Limb (tissue), 2 donors: Measurements from ENCODE around the gene SYNGR1.

Experiments used
- DNase-seq, 2 donors: peaks; one replicate each; pipeline ENCODE4 v3.0.0-alpha.2; 2016; ENCODE audit errors: extremely low spot score in 2 of 2

The SYNGR1 gene

DNA sequence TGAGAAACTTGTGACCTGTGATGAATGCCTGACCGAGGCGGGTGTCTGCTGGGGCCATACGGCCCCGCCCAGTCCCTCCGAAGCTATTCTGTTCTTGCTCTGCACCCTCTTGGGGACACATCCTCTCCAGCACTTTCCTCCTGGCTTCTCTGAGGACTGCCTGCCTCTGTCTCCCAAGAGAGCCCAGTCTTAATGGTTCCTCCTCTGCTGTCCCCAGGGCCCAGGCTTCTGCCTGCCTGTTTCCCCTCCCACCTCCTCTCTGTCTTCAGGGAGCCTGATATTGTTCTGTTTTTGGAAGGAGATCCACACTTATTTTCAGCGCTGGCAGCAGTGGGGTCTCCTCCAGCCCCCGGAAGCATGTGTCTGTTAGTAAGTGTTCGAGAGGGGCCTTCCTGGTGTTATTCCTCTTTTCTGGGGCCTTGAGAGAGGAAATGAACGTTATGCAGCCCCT lies 18.7 kb downstream of the SYNGR1 start:
- DNase-seq: no peak

DNA sequence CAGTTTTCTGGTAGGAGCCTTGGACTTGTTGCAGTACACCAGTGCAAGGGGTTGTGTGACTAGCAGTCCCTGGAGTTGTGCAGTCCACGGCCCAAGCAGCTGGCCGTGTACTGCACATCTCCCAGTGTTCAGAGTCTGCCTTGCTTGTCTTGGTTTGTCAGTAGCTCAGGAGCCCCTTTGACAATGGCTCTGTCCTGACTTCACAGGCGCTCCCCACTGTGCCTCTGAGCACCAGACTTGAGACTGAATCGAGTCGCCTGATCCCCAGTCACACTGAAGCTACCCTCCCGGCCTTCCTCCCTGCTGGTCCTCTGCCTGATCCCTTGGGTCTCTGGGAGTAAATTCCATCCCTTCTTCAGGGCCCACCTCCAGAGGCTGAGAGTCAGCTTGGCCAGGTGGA lies 19.4 kb downstream of the SYNGR1 start:
- DNase-seq: no peak

DNA sequence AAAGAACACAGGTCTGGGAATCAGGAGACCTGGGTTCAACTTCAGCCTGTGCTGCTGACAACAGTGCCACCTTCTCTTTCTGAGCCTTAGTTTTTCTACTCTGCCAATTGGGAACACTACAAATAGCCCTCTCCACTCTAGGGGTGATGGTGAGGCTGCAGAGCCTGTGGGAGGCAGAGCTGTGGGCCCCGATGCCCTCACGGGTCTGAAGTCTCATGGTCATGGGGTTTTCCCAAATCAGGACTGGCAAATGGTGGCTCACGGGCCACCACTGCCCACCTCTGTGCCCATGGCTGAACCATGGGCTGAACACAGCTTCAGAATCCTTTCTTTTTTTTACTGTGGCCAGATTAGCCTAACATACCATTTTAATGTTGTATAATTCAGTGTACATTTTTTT lies 19.8 kb downstream of the SYNGR1 start:
- DNase-seq: no peak

DNA sequence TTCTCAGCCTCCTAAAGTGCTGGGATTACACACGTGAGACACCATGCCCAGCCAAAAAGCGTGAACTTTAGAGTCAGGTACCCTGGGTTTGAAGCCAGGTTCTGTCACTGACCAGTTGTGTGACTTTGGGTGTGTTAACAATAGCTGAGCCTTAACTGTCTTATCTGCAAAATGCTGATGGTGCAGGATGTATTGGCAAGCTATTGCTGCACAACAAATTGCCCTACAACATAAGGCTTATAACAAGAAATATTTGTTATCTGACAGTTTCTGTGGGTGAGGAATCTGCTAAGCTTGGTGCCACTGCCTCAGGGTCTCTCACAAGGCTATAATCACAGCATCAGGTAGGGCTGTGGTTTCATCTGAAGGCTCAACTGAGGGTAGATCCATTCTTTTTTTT lies 21.9 kb downstream of the SYNGR1 start:
- no peak for DNase-seq

DNA sequence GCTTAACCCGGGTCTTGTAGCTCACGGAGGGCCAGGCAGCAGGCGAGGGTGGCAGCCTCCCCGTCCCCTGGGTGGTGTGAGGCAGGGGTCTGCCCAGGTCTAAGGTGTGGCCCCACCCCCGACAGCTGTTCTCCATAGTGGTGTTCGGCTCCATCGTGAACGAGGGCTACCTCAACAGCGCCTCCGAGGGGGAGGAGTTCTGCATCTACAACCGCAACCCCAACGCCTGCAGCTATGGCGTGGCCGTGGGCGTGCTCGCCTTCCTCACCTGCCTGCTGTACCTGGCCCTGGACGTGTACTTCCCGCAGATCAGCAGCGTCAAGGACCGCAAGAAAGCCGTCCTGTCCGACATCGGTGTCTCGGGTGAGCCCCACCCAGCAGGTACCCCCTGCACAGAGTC lies 24.4 kb downstream of the SYNGR1 start:
- DNase-seq: no peak

DNA sequence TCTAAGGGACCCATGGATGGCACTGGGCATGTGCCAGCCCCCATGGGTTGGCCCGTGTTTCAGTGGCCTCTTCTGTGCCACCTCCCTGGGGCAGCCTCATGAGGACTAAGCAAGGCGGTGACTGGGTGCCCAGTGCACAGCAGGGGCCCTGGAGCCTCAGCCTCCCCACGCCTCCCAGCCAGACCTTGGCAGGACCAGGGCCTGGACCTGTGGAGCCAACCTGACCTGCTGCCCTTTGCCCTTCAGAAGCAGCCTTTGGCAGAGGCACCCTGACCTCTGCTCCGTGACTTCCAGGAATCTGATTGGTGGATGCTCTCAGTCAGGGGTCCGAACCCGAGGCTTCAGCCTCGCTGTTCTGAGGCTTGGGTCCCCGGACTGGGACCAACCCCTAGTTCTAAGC lies 25.0 kb downstream of the SYNGR1 start:
- DNase-seq: no peak

DNA sequence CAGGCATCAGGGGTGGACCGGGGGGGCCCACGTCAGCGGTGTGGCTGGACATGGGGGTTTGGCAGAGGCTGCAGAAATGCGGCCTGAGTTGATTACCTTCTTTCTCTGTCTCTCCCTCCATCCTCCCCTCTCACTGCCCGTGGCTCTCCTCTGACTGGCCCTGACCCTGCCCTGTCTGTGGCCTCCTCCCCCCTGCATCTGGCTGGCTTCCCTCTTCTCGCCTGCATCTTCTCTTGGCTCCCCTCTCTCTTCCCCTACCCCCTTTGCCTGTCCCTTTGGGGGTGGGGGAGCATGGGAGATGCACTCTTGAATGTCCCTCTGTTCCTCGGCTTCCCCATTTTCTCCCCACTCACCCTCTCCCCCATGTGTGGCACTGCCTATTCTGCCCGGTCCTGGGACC lies 25.9 kb downstream of the SYNGR1 start:
- no peak for DNase-seq

DNA sequence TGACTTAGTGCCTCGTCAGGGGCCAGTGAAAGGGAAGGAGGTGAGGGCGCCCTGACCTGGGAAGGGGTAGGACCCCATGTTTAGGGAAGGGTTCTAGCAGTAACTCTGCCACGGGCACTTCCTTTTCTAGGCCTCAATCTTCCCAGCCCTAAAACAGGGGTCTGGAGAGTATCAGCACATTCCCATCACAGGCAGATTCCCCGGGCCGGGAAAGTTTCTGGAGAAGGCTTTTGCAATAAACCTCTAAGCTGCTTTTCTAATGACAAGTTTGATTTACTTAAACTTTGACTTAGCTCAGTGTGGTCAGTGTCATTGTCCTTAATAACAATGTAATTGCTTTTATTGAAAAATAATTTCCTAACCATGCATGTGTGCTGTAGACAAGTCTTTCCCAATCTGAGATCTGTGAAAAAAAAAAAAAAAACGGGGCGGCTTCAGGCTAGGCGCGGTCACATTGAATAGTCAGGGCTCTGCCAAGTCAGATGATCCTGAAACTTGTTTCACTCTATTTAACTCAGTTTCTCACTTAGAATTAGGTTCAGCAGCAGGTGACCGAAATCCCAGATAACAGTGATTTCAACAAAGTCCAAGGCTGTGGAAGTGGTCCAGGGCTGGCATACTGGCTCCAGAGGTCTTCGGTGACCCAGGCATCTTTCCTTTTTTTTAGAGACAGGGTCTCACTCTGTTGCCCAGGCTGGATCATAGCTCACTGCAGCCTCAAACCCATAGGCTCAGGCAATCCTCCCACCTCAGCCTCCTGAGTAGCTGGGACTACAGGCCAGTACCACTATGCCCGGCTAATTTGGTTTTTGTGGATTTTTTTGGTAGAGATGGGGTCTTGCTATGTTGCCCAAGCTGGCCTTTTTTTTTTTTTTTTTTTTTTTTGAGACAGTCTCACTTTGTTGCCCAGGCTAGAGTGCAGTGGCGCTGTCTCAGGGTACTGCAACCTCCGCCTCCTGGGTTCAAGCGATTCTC lies 30.3 kb downstream of the SYNGR1 start:
- DNase-seq: no peak

DNA sequence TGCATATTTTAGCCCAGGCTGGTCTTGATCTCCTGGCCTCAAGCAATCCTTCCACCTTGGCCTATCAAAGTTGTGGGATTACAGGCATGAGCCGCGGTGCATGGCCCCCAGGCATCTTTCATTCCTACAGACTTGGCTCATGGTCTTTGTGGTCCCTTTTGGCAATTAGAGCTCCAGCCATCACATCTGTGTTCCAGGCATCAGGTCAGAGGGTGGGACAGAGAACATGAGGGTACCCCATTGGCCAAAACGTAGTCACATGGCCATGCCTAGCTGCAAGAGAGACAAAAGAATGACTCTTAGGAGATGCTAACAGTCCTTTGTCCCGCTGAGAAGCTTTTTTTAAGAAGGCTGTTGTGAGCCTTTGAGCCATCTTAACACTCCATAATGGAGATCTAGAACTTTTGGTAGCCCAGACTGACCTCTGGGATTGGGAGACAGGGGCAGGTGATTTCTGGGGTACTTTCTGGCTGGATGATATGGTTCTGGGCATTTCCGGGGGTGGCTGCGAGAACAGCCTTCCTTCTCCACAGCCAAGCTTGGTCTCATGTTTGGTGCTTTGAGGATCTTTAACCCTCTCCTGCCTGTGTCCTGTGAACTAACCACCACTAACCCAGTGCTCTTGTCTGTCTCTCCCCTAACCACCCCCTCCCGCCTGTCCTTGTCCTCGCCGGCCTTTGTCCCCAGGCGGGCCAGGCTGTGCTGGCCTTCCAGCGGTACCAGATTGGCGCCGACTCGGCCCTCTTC lies 31.4 kb downstream of the SYNGR1 start:
- DNase-seq: no peak

DNA sequence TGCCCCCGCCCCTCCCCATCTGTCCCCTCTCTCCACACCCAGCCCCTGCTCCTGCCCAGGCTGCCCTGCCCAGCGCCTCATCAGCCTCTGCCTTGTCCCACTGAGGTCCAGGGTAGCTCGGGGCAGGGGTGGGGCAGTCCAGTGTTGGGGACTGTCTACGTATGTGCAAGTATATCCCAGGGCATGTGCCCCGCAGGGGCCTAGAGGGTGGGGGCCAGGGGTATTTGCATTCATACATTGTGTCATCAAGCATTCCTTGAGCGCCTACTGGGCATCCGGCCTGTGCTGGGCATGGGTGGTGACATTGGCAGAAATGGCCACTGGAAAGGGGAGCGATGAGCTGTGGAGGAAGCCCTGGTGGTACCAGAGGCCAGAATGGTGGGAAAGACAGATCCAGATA lies 32.1 kb downstream of the SYNGR1 start:
- DNase-seq: no peak

DNA sequence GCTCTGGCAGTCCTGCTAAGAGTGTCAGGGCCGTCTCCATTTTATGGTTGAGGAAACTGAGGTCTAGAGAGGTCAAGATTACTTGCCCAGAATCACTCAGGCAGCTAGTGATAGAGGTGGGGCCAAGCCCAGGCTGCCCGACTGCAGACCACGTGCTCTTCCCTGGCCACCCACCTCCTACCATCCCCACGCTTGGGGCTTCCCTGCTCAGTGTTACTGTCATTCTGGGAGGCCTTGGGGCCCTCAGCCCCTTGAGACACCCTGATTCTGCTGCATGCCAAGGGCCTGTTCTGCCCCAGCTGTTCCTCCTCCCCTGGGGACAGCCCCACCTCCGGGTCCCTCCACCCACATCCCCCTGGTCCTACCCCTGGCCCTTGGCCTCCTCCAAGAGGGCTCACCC lies 32.6 kb downstream of the SYNGR1 start:
- no peak for DNase-seq

DNA sequence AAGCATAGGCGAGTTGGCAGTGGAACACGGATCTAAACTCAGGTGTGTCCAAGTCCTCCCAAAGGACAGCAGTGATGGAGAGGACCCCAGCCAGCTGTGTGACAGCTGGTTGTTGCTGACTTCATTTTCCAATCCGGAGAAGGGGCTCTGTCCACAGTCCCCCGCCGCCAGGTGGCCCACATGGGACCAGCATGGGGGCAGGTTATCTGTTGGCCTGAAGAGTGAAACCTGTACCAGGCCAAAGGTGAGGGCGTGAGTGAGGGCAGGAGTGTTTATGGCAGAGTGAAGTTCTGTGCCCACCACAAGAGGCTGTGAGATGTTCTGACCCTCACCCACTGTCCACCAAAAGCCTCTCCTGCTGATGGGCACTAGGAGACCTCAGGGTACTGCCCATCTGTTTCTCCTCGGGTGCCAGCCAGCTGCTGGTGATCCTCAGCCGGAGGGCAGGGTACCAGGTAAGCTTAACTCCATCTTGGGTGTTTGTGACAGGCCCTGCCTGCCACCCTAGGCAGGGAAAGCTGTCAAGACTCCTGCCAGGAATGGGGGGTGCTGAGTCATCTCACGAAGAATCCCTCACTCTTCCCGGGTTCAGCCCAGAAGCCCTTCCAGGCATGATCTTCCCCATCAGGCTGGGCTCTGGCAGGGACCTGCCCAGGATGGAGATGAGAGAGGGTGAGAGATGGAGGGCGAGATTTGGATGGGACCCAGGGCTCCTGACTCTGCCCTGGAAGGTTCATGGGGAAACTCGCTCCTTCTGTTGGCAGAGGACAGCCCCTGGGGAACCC lies 34.2 kb downstream of the SYNGR1 start:
- DNase-seq: no peak

DNA sequence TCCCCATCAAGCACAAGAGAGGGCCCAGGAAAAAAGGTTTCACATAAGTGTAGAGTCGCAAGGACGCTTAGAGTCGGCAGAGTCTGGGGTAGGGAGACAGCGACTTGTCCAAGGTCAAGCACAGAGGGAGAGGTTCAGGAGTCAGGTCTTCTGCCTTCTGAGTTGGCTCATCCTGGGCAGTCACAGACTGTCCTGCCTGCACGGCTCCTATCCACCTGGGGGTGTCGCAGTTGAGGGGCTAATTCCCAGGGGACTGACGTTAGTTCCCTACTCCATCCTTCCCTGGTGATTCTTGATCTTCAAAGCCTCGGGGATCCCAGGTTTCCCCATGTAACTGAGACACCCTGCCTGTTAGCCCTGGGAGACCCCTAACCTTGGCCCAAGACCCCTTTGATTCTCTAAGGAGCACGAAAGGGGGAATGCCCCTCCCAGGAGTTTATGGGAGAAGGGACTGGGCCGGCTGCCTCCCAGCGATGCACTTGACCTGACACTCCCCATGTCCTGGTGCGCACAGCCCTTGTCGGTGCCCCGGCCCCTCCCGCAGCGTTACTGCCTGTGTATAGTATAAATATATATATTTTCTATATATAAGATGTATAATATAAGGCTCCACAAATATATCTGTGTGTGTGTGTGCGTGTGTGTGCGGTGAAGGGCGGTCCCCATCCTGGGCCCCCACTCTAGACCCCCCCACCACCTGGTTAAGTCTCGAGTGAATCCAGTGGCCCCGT lies 35.1 kb downstream of the SYNGR1 start:
- no peak for DNase-seq

DNA sequence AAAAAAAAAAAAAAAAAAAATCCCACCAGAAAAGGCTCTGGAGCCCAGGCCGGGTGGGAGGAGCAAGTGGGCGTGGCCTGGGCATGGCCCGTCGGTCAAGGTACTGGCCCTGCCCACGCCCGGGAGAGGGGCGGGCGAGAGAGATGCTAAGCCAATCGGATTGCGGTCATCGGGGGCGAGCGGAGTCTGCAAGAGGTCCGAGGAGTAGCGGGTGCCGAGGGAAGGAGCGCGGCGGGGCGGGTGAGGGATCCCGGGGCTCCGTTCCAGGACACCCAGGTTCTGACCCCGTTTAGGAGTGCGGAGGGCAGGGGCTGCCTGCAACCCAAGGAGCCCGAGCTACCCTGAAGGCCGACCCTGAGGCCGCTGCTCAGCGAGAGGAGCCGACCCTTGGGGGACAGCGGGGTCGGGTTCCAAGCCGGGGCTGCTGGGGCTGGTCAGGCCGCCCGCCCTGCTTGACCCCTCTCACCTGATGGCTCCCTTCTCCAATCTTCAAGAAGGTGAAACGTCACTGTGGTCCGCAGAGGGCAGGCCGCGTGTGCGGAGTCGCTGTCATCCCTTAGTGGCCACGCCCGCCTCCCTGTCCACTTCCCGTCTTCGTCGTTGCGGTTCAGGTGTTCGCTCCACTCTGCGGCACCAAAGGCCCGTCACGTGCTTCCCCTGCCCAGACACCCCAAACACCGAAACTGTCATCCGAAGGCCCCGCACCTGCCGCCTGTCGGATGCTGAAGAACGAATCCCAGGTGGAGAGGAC lies 38.6 kb downstream of the SYNGR1 start:
- DNase-seq: peak; percentile 80 to 86

DNA sequence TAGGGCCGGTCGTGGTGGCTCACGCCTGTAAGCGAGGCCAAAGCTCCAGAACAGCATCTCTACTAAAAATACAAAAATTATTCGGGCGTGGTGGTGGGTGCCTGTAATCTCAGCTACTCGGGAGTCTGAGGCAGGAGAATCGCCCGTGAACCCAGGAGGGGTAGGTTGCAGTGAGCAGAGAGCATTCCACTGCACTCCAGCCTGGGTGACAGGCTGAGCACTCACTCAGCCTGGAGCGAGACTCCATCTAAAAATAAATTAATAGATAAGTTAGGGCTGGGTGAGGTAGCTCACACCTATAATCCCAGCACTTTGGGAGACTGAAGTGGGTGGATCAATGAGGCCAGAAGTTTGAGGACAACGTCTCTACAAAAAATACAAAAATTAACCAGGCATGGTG lies 39.6 kb downstream of the SYNGR1 start:
- no peak for DNase-seq

DNA sequence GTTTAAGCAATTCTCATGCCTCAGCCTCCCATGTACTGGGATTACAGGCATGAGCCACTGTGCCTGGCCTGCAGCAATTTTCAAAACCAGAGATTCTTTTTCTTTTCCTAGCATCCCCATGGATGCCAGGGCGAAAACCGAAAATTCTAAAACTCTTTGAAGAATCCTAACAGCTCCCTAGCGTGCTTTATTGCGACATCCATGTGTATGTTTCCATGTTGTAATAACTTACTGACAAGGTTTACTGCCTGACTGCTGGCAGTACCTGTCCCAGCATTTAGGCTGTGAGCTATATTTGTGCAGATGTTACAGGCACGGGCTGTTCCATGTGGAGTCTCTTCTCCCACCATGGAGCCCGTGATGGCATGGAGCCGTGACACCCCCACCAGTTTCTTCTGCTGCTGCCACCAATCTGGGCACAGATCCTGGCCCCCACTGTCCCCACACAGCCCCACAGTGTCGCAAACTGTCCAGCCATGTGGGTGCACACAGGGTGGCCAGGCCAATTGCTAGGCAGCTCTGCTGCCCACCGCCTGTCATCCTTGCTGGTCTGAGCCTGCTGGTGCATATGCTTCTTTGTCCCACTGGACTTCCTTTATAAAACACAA lies 42.7 kb downstream of the SYNGR1 start:
- DNase-seq: no peak

DNA sequence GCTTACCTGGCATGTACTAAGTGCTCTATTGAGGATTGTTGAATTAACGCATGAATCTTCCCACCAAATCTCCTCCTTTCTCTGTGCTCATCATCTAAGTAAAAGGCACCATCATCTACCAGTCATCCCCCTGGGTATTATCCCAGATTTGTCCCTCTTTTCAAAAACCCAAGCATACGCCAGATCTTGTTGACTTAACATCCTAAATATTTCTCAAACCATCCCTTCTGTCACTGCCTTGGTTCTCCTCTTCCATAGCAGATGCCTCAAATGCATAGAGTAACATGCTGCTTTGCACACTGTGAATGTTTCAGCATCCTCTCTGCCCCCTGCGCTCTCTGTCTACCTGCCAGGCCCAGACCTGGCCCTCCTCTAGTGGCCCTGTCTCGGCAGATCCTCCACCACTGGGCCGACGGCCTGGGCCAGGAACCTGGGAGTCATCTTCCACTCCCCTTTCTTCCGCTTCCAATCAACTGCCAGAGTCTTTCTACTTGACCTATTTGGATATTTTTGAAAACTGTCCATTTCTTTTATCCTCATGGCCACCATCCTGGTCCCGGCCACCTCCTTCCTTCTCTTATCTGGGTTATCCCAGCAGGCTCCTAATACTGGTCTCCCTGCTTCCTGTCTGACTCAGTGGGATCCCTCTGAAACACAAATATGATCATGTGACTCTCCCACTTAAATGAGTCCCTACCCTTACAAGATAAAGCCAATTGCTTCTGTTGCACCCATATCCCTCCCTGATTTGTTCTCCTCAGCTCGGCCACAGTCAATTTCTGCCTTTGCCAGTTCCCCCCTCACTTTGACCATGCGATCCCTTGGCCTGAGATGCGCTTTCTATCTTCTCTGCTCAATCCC lies 46.4 kb downstream of the SYNGR1 start:
- no peak for DNase-seq

DNA sequence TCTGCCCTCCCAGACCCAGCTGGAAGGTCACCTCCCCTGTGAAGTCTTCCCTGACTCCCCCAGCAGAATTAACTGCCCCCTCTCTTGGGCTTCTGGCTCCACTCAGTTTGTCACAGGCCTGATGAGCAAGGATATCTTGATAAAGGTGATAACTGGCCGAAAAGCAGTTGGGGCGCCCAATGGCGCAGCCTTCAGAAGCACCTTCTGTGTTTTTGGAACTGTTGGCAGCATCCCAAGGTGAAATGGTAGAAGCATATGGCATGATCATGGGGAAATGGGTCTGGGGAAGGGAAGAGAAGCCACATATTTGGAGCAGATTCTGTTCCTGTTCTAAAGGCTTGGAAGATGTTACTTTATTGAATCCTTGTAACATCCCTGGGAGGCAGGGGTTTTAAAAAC lies 47.0 kb downstream of the SYNGR1 start:
- DNase-seq: no peak

DNA sequence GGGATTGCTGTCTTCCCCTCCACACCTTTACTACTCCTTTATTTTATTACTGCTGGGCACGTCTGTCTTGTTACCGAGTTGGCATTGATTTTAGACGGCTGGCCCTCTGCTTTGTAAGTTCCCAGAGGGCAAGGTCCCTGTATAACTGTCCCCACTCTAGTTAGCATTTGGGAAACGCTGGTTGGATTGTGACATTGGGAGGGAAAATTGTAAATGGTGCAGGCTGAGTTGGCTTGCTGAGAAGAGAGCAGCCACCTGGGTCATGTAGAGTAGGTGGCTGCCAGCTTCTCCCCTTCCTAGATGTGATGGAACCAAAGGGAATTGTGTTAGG lies 51.5 kb downstream of the SYNGR1 start:
- DNase-seq: no peak
